Activated CD4-positive, CD25-positive, alpha-beta regulatory T cell treated with anti-CD3 and anti-CD28 coated beads, Interleukin-2, amount 50 U/mL, for 72 hours (primary cell): ENCODE measurements around the gene MAD1L1.

ENCODE experiments used
- DNase-seq: peaks from one replicate; pipeline ENCODE4 v3.0.0; 2021

The MAD1L1 gene

DNA sequence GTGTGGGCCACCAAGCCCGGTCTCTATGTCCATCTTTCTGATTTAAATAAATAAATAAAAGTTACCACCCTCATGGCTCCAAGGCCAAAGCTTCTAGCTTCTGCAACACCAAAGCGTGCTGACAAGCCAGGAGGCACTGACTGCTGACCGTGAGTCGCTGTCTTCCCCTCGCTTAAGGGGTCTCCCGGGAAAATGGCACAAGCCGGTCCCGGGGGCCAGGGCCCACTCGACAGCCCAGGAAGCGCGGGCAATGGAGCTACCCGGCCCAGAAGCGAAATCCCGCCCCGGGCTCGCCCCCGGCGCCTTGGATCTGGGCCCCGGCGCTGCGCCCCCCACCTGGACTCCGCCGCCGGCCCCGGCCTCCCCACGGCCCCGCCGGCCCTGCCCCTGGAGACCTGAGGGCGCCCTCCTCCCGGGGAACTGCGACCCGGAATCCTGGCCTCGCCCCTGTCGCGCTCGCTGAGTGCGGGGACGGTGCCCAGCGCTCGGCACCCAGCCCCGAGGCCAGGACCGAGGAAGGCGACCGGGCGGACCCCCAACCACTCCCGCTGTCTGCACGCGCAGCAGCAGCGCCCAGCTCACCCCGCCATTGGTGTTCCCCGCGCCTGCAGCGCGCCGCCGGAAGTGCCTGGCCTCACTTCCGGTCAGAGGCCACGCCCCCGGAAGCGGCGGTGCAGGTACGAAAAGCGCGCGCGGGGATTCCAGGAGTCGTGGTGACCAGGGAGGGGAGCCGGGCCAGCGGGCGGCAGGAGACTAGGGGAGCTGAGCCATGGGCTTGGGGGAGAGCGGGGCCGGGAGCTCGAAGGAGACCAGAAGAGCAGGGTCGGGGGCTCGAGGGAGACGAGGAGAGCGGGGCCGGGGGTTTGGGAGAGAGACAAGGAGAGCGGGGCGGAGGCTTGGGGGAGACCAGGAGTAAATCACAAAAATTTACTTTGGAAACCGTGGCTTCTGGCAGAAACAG, 9.1 kb upstream of the MAD1L1 start, which contains the start of the genes MRM2 and NUDT1:
Gene MRM2, minus strand, starts transcription at position 626 of the 961 bp plus-strand sequence. Its CDS starts 36 bp downstream, at position 590.
Gene NUDT1, plus strand, starts transcription at position 647 of the 961 bp plus-strand sequence. CDS start 2,349 bp downstream, outside the sequence.
- peak; percentile 88 for DNase-seq

DNA sequence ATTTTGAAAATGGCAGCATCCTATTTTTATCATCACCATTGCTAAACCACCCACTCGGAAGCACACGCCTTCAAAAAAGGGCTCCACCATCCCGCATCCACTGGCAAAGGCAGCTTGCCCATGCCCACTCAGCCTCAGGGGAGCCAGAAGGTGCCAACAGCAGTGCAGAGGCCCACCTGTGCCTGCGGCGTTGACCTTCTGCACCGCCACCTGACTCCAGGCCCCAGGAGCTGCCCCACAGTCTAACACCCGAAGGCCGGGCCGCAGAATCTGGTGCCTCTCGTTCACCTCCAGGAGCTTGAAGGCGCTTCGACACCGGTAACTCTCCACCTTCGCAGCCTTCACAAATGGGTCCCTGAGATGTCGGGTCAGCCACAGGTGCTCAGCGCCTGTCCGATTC, 6.5 kb upstream of the MAD1L1 start:
- DNase-seq = no peak

DNA sequence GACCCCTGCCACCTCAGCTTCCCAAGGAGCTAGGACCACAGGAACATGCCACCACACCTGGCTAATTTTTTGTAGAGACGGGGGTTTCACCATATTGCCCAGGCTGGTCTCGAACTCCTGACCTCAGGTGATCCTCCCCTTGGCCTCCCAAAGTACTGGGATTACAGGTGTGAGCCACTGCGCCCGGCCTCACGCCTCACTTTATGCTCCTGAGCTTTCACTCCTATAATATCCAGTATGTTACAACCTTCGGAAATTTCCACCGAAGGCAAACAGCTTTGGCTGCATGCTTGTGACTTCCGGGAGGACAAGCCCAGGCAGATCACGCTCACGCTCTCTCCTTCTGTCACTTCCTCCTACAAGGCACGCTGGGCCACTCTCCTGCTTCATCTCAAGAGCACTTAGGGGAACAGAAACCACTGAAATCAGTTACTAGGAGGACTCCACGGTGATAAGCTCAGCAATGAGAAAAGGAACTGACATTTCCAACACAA, 4.4 kb upstream of the MAD1L1 start:
- no peak for DNase-seq

DNA sequence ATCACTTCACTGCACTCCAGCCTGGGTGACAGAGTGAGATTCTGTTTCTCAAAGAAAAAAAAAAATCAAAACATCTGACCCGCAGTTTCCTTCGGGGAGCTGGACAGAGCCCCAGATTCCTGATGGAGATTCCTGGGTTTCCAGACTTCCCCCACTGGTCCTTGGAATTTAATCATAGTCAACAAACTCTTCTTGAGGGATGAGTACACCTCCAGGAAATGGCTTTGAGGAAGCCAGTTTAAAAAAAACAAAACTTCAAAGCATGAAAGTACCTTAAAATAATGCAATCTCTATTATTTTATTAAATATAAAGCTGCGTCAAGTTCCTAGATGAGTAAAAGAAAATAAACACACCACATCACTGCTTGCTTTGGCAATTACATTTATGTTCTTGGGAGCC, 1.2 kb upstream of the MAD1L1 start:
- DNase-seq = no peak

DNA sequence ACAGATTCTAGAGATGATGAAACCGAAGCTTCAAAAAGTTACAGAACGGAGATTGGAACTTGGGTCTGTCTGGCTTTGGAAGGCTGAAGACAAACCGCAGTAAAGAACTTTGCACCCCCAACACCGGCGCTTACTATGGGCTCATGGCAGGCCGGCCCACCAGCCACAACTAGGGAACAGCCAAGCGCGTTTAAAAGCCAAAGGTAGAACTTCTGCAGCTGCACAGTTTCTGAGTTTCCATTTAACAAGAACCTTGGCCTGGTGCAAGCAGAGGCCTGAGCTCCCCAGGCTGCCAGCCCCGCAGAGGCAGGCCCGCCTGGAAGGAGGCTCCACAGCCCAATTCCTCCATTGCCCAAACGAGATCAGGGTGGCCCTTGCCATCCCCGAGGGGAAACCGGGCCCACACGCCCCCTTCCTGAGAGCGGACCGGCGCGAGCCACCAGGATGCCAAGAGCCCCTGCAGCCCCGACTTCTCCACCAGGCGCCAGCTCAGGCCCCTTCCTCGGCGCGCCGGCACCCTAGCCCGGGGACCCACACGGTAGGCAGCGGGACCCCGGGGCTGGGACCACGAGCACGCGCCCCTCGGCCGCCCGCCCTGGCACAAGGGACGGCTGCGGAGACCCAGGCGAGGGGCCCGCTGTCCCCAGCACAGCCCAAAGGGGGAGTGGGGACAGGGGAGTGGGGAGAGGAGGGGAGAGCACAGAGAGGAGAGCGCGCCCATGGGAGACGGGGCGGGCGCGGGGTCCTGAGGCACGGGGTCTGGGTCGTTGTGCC, 566 bp downstream of the MAD1L1 start:
- DNase-seq = peak; percentile 46

DNA sequence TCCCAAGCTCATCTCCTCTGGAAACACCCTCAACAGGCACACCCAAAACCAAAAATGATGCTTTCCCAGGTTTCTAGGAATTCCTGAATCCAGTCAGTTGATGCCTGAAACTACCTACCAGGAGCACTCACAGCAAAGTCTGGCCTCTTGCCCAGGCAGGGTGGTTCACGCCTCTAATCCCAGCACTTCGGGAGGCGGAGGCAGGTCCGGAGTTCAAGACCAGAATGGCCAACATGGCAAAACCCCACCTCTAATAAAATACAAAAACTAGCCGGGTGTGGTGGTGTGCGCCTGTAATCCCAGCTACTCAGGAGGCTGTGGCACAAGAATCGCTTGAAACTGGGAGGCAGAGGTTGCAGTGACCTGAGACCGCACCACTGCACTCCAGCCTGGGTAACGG, 1.9 kb downstream of the MAD1L1 start:
- DNase-seq = no peak

DNA sequence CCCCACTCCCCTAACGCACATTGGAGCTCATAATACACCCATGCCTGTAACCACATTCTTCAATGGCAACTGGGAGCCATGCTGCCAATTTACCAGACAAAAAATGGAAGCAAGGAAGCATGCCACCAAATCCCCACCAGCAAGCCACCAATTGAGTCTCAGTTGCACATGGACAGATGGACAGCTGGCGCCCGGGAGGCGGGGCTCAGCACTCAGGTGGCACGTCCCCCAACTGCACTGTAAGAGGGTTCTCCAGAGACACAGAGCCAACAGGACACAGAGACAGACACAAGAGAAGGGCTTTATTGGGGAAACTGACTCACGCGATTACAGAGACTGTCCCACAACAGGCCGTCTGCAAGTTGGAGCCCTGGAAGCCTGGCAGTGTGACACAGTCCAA, 2.5 kb downstream of the MAD1L1 start:
- DNase-seq = no peak

DNA sequence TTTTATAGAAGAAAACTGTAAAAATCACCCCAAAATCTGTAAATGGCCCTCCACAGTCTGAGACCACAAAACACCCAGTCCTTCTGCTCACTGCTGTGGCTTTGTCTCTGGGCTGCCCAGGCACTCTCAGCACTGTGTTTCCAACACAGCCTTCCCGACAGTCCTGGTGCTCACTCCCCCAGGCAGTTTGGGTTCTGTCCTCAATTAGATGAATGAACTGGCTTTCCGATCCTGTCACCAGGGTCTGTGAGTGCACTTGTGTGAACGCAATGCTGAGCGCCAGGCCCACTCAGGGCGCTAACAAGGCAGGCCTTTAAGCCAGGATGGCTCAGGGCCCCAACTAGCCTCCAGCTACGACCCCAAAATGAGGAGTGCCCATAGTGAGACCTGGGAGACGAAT, 3.3 kb downstream of the MAD1L1 start:
- DNase-seq = no peak

DNA sequence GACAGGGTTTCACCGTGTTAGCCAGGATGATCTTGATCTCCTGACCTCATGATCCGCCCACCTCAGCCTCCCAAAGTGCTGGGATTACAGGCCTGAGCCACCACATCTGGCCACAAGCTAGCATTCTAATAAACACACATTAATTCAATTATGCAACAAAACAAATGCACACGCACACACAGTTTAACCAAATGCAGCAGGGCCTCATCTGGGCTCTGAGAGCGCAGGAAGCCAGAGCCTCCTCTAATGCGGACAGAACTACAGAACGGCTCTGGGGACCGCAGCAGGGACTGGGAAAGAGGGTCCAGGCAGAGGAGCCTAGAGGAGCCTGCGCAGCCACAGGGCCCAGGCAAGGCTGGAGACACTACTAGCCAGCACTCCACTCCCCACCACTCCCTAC, 3.8 kb downstream of the MAD1L1 start:
- no peak for DNase-seq

DNA sequence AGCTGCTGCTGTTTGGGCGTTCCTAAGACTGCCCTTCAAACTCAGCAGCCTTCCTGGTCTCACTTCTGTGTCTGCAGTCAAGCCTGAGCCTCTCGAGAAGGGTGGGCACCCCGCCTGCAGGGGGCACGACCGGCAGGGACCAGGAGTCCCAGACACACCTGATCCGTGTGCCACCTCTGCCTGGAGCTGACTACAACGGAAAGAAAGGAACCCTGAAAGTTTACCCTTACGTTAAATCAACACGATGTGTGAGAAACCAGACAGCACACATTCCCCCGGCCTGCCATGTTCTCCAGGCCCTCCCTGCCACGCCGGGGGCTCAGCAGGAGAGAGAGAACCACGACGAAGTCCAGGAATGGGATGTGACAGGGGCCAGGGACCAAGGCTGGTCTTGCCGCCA, 5.0 kb downstream of the MAD1L1 start:
- no peak for DNase-seq

DNA sequence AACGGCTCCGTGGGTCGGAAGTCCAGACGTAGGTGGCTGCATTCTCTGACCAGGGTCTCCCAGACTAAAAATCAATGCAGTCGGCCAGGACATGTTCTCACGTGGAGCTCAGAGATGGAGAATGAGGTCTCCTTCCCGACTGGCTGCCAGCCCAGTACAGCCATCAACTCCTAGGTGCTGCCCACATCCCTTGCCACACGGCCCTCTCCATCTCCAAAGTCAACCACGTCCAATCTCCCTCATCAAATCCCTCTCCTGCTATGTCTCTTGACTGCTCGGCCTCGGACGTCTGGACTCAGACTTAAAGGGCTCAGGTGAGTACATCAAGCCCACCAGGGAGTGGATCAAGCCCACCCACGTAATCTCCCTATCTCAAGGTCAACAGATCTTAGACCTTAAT, 6.9 kb downstream of the MAD1L1 start:
- no peak for DNase-seq

DNA sequence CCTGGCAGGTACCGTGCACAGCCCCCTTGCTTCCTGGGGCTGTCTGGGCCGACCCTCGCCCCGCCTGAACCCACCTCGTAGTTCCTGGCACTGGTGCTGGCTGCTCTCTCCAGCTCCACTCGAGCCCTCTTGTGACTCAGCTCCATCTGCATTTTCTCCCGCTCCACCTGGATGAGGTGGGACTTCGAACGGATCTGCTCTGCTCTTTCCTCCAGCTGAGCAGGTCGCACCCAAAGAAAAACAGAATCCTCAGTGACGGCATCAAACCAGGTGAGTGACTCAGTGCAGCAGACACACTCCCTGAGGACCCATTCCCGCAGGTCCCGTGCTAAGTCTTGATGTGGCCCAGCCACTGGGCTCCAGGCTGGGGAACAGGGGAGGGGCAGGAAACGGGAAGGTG, 7.4 kb downstream of the MAD1L1 start:
- DNase-seq = no peak

DNA sequence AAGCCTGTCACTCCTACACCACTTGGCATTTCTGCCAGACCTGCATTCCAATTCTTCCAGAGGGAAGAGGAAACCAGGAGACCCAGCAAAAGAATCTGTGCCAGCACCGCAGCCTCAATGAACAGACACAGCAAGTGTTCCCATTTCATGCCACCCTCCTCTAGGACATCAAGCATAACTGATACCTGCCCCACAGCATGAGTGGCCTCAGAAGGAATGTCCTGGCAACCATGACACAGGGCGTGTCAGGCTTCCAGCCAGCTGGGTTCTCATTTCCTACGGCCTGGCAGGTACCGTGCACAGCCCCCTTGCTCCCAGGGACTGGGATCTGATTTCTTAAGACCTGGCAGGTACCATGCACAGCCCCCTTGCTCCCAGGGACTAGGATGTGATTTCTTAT, 7.8 kb downstream of the MAD1L1 start:
- no peak for DNase-seq

DNA sequence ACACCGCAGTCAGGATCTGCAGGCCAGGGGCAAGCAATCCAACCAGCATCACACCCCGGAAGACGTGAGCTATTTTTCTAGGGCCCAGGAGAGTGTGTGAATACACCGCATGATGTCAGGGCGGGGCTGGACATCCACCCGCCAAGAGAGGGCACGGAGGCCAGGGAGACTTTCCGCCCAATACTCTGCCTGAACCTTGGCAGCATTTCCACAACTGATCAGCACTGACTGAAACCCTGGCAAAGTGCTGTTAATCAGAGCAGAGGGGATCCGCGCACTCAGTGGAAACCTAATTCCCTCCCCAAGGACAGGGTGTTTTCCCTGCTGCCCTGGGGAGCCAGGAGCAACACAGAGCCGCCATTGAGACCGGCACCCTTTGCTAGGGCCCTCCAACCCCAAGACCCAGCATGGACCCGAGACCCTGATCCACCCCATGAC, 8.2 kb downstream of the MAD1L1 start:
- no peak for DNase-seq

DNA sequence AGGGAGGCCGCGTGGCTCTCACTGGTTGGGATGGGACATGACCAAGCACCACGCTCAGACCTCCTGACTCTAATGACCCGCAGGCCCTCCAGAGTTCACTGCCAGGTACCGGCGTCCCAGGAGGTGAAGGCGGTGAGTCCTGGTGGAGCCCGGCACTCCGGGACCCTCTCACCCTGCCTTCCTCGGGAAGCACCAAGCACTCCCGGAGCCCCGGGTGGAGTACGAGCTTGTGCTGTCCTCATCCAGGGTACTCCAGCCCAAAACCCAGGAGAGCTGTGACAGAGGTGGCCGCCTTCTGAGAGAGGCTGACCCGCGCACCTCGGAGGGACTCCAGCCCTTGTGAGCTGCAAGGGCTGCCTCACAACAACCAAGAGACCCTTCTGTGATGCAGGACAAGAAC, 9.4 kb downstream of the MAD1L1 start:
- no peak for DNase-seq

DNA sequence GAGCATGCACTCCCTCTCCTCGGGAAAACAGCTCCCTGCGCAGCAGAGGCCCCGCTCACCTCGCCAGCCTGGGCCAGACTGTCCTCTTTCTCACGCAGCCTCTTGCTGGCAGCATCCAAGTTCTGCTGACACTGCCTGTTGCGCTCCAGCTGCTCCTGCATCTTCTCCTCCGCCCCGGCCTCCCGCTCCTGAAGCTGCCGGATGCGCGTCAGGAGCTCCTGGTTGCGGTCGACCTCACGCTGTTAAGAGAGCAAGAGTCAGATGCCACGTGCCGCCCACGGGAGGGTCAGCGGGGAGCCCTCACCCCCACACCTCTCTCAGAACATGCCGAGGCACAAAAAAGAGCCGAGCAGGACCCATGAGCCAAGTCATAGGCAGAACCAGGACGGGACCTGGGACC, 10.2 kb downstream of the MAD1L1 start:
- DNase-seq = no peak

DNA sequence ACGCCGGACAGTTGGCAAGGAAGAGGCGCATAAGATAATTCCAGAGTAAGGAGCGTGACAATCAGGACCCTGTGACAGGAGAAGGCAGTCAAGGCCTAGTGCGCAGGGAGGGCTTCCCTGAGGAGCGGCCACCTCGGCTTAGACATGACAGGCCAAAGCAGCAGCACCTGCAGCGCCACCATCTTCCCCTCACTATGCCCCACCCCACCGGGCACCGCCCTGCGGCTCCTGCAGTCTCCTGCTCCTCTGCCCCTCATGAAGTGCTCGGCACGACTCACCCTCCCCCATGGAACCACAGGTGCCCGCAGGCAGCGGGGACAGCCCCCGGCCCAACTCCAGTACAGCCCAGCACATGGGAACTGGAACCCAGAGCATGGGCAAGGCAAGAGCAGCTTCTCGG, 11.8 kb downstream of the MAD1L1 start:
- DNase-seq = no peak

DNA sequence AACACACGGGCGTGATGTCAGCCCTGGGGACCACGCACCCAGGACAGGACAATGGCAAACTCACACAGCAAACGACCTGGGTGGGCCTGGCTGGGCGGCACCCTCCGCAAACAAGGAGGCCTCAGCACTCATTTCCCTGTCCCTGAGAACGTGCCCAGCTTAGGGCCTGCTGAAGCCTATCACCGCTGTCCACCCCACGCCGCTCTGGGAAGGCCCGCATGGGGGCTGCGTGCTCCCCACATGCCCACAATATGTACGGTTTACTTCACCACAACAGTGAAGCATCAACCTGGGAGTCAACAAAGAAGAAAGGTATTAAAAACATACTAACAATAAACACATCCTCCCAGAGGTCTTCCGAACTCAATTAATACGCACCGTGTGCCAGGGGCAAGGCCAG, 12.2 kb downstream of the MAD1L1 start:
- DNase-seq = no peak

DNA sequence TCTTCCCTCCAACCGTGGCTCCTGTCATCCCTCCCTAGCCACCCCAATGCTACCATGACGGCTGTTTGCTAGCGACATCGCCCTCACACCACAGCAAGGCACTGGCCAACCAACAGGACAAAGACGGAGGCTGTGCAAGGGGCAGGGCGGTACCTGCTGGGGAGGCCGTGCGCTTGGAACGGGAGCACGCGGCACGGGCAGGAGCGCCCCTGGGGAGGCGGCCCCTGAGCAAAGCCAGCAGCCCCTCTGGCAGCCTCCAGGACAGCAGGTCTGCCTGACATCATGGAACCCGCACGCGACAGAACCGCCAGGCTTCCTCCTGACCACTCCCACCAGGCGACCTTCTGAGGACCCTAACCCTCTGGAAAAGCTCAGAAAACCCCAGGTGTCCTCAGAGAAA, 12.7 kb downstream of the MAD1L1 start:
- no peak for DNase-seq

DNA sequence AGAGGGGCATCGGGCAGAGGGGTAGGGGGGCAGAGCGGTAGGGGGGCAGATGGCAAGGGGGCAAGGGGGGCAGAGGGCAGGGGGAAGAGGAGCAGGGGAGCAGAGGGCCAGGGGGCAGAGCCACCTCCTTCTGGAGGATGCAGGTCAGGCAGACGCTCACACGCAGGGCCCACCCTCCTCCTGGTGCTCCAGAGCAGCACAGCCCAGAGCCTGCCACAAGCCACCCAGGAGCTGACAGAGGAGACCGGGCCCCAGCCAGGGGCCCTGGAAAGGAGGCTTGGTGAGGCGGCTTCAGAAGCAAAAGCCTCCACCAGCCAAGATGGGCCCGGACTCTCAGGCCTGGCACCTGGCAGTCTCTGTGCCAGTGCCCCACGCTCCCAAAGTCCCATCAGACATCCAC, 13.1 kb downstream of the MAD1L1 start:
- no peak for DNase-seq

DNA sequence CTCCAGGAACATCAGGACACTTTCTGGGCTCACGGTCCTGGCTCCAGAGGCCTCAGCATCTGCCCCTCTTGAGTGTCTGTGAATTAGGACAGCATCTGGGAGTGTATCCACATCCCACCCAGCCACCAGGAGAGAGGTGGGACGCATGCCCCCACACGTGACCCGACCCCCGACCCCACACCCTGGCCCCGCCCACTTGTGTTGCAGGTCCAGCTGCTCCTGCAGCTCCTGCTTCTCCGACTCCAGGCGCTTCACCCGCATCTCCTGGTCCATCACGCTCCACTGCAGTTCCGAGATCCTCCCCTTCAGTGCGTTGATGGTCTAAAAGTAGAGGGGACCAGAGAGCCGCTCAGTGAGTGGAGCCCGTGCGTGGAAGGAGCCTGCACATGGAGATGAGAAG, 13.6 kb downstream of the MAD1L1 start:
- no peak for DNase-seq

DNA sequence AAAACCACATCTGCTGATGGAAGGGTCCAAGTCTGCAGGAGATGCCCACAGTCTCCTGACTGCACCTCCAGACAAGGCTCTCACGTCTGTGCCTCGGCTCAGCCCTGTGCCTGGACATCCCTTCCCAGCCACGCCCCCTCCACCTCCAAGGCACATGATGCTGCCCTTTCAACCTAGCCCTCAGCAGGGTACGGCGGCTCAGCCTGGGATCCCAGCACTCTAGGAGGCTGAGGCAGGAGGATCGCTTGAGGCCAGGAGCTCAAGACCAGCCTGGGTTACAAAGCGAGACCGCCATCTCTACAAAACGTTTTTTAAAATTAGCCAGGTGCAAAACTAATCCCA, 14.3 kb downstream of the MAD1L1 start:
- no peak for DNase-seq

DNA sequence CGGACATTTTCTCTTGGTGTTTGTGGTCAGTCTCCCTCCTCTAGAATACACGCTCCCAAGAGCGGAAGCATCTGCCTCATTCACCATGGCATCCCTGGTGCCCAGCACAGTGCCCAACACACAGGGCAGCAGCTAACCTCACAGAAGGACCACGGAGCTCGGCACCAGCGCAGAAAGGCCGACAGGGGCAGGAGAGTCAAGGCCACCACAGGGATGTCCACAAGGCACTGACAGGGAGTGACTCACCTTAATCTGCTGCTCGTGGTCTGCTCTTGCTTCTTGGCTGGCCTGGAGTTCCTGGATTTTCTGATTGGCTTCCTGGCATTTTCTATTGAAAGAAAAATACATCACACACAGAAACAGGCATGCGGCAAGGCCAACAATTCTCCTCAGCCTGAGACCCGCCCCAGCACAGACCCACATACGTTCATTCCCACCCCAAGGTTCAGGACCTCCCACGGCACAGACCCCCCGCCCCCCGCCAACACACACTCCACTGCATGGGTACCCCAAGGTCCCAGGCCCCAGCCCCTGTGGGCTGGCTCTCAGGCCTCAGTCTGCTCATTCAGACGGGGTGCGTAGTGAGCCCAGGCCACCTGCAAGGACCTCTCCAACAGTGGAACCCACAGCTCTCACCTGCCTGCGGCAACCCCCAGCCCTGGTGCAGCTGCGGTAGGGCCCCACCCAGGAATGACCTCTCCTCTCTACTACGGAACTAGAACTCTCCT, 14.9 kb downstream of the MAD1L1 start:
- no peak for DNase-seq
